Erythroblast (primary cell): Measurements from ENCODE around the gene MPI.

ENCODE experiments used
- DNase-seq, 2 experiments: peaks; one replicate each; lab custom pipeline; 2025; lab: John Stamatoyannopoulos, UW
- GATA1 ChIP-seq: IDR thresholded peaks from 2 replicates; pipeline ENCODE4 v1.6.1; 2011; ENCODE audit warnings: low read depth, mild to moderate bottlenecking, control low read depth, low read length, moderate library complexity
- POLR2A ChIP-seq: IDR thresholded peaks from 2 replicates; pipeline ENCODE4 v1.6.1; 2011; ENCODE audit warnings: mild to moderate bottlenecking, low read length

Gene MPI

DNA sequence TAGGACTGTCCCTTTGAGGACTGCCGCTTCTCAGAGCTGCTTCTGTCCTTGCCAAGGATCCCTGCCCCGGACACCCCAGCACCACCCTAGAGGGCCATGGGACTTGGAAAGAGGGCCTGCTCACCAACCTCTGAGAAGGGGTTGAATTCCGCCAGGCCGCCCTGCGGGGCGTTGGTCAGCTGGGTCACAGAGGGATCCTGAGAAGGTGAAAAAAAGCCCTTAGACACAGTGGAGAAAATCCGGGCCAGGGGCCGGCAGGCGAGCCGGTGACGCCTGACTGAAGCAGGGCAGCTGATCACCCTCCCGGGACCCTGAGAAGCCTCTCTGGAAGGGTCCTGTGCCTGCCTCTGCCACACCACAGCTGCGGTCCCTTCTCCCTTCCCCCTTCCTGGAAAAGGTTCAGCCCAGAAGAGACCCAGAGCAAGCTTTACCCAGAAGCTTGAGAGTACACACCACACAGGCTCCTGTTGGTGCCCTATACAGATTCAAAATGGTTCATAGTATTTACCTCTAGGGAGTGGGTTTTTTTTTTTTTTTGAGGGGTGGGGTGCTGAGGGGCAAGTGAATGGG is 35.3 kb upstream of the MPI start:
- DNase-seq, result no peak
- no peak for TF ChIP-seq GATA1
- TF ChIP-seq POLR2A, result no peak

DNA sequence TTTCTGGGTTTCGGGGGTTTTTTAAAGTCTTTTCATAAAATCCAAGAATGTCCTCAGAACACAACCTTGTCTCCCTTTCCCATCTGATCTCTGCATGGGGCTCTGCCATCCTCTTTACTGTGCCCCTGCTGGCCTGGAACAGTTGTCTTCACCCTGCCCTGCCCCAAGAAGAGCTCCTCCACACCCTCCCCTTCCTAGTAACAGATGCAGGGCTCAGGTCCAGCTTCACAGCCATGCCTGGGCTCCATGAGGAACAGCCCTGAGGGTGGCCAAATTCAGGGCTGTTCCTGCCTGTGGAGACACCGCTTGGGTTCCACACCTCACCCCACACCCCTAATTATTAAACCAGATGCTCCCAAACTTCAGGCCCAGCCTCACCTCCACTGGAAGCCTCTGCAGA is 34.0 kb upstream of the MPI start:
- no peak for DNase-seq
- TF ChIP-seq GATA1 (no peak), POLR2A (no peak)

DNA sequence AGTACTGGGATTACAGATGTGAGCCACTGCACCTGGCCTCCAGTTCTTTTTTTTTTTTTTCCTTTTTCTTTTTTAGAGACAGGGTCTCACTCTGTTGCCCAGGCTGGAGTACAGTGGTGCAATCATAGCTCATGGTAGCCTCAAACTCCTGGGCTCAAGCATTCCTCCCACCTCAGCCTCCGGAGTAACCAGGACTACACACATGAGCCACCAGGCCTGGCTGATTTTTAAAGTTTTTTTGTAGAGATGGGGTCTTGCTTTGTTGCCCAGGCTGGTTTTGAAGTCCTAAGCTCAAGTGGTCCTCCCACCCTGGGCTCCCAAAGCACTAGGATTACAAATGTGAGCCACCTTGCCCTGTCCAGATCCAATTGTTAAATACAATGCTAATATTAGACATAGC is 33.3 kb upstream of the MPI start:
- DNase-seq, result no peak
- TF ChIP-seq GATA1 (no peak), POLR2A (no peak)

GRCh38 chr15:74857082-74857655 is 32.7 kb upstream of the MPI start:
- TF ChIP-seq GATA1 (no peak), POLR2A (no peak)
- peak; percentile 17 to 43 for DNase-seq

- TF ChIP-seq GATA1 (no peak), POLR2A (no peak)
- DNase-seq, result no peak
Measured at GRCh38 chr15:74857671-74858368, 32.0 kb upstream of the MPI start.

DNA sequence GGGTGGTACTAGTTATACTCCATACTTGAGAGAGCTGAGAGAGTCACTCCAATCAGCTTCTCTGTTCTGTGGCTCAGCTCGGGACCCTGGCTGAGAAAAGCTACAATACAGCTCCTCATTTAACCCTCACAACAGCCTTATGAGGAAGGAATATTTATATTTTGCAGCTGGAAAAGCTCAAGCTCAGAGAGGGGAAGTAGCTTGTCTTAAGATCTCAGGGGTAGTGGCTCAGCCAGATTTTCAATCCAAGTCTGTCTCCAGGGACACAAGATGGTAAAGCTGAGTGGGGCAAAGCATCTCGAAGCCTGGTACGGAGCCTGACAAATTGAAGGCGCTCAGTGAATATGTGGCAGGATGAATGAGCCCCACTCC is 31.5 kb upstream of the MPI start:
- no peak for DNase-seq
- no peak for TF ChIP-seq GATA1
- no peak for TF ChIP-seq POLR2A

- DNase-seq, result no peak
- TF ChIP-seq GATA1 (no peak), POLR2A (no peak)
Measured at GRCh38 chr15:74863239-74864056, 26.4 kb upstream of the MPI start.

DNA sequence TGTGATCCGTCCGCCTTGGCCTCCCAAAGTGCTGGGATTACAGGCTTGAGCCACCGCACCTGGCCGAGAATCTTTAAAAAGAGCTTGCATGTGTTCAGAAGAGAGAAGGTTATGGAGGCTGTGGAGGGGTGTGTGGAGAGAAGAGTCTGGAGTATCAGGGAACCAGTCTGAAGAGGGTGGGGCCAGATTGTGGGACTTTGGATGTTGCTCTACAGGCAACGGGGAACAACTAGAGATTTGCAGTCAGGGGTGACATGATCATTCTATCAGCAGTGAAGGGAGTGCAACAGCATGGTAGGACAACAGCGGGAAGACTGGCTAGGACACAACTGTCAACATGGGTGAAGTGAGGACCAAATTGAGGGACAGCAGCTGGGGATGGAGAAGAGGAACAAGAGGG is 25.5 kb upstream of the MPI start:
- TF ChIP-seq POLR2A (no peak), GATA1 (no peak)
- DNase-seq, result no peak

GRCh38 chr15:74865316-74865715 is 24.5 kb upstream of the MPI start:
- no peak for DNase-seq
- TF ChIP-seq GATA1, result no peak
- no peak for TF ChIP-seq POLR2A

- no peak for TF ChIP-seq GATA1
- no peak for DNase-seq
Measured at GRCh38 chr15:74866090-74866489, 23.8 kb upstream of the MPI start.

- no peak for TF ChIP-seq GATA1
- no peak for TF ChIP-seq POLR2A
- peak; percentile 21 to 68 for DNase-seq
Measured at GRCh38 chr15:74867466-74868038, 22.3 kb upstream of the MPI start.

GRCh38 chr15:74868059-74868458 is 21.8 kb upstream of the MPI start:
- TF ChIP-seq GATA1 (no peak), POLR2A (no peak)
- no peak for DNase-seq

GRCh38 chr15:74869372-74869725 is 20.5 kb upstream of the MPI start:
- TF ChIP-seq GATA1 (no peak), POLR2A (no peak)
- DNase-seq, result no peak
